ENCODE results near the gene PLCB1.

GRCh38 chr20:8219403-8219802, 87.3 kb downstream of the PLCB1 start:
- no peak for TF ChIP-seq POLR2A (IDR thresholded peaks at IDR 0.05; ENCODE audit: low read depth, low read length)
- no peak for TF ChIP-seq EP300 (IDR thresholded peaks at IDR 0.05; ENCODE audit: borderline replicate concordance in 1 of 2, control insufficient read depth in 1 of 2, low read depth in 2 of 2, low read length in 2 of 2)
- no peak for TF ChIP-seq CREB1 (IDR thresholded peaks at IDR 0.05; ENCODE audit: low read depth)
- no peak for TF ChIP-seq ASH2L (IDR thresholded peaks at IDR 0.05; ENCODE audit: borderline replicate concordance, low read depth)
- no peak for TF ChIP-seq CTCF (IDR thresholded peaks at IDR 0.05 in 2 of 3, conservative IDR thresholded peaks at IDR 0.05 in 1 of 3; ENCODE audit: control insufficient read depth in 2 of 3, extremely low read depth in 1 of 3, insufficient read depth in 1 of 3, low read depth in 3 of 3, low read length in 3 of 3)
- TF ChIP-seq CHD2 (IDR thresholded peaks at IDR 0.05; ENCODE audit: borderline replicate concordance, low read depth, low read length) = no peak
- TF ChIP-seq, protein P1, sequence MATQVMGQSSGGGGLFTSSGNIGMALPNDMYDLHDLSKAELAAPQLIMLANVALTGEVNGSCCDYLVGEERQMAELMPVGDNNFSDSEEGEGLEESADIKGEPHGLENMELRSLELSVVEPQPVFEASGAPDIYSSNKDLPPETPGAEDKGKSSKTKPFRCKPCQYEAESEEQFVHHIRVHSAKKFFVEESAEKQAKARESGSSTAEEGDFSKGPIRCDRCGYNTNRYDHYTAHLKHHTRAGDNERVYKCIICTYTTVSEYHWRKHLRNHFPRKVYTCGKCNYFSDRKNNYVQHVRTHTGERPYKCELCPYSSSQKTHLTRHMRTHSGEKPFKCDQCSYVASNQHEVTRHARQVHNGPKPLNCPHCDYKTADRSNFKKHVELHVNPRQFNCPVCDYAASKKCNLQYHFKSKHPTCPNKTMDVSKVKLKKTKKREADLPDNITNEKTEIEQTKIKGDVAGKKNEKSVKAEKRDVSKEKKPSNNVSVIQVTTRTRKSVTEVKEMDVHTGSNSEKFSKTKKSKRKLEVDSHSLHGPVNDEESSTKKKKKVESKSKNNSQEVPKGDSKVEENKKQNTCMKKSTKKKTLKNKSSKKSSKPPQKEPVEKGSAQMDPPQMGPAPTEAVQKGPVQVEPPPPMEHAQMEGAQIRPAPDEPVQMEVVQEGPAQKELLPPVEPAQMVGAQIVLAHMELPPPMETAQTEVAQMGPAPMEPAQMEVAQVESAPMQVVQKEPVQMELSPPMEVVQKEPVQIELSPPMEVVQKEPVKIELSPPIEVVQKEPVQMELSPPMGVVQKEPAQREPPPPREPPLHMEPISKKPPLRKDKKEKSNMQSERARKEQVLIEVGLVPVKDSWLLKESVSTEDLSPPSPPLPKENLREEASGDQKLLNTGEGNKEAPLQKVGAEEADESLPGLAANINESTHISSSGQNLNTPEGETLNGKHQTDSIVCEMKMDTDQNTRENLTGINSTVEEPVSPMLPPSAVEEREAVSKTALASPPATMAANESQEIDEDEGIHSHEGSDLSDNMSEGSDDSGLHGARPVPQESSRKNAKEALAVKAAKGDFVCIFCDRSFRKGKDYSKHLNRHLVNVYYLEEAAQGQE (IDR thresholded peaks at IDR 0.05; ENCODE audit: low read depth, low read length) = no peak
- no peak for TF ChIP-seq IKZF1 (conservative IDR thresholded peaks at IDR 0.05)
- no peak for TF ChIP-seq POLR2AphosphoS2 (IDR thresholded peaks at IDR 0.05; ENCODE audit: low read depth, low read length)
- TF ChIP-seq TCF7 (IDR thresholded peaks at IDR 0.05; ENCODE audit: borderline replicate concordance) = no peak
